Measurements from ENCODE around the gene PIP4K2A. TPM values are rescaled to one million over a fixed set of nuclear protein-coding genes. Genes with fewer than 3 reads are reported as not detected.

Gene PIP4K2A
- total RNA-seq, 1 donor from 2014 or later = 101 TPM

DNA sequence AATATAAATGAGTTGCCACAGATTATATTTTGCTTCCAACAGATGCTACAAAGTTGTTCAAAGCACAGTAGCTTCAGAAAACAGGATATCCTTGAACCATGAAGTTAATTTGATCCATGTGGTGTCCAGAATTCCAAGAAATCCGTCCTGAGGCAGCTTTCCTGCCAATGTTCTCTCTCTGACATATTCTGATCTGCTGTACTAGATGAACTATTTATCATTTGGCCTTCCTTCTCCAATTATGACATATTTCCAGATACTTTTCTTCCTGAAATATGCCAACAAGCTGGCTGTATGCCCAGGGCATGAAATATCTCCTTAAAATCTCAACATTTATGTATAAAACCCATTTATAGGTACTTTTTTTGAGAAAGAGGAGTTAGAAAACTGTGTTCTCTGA, 227.9 kb downstream of the PIP4K2A start:
- Mint-ChIP-seq H3K36me3 (ENCODE audit: low read depth) (no peaks in the 10 kb centered on the region), H3K4me3 (no peak overlapping the region), H3K9me3 (peaks cover 5% of the 10 kb centered on the region), H3K4me1 (peaks cover 18% of the 10 kb centered on the region), H3K27ac (no peak overlapping the region), H3K27me3 (peaks cover 11% of the 10 kb centered on the region)
- DNase-seq = no peak
- intact Hi-C loops (cut with micrococcal nuclease) = no loop called here

Other genes starting within 250 kb of the PIP4K2A start
- not detected in 2 replicates for gene ARMC3, start 213.5 kb upstream of the PIP4K2A start, total RNA-seq

Data from activated CD4-positive, alpha-beta T cell treated with anti-CD3 and anti-CD28 coated beads, Interleukin-2, amount 10 ng/mL, durations not matched to agents 24 days and 14 days (primary cell).